ENCODE measurements around the gene ANKS4B. TPM values are rescaled to one million over a fixed set of nuclear protein-coding genes. Genes with fewer than 3 reads are reported as not detected.
A peak's percentile ranks its signal among the peaks of the same experiment; 100 is the strongest.
"Not testable (repeated sequence)": the region's sequence is repeated elsewhere in the genome, so short reads cannot be mapped to it uniquely, and the experiment has no call there.

The ANKS4B gene
- total RNA-seq, 1 experiment from 2014 or later, result not detected

DNA sequence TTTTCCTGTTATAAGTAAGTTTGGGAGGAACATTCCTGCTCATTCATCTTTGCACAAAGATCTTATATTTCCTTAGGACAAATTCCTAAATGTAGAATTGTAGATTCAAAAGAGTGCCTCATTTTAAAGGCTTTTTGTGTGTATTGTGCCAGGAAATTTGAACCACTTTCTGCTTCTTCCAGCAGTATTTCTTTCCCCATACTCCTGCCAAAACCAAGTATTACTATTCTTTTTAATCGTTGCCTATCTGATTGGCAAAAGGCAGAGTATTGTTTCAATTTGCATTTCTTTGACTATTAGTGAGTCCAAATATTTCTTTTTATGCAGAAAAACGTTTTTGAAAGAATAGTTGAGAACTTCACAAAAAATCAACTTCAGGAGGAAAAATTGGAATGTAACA, 9.3 kb downstream of the ANKS4B start:
- H3K27ac ChIP-seq (ENCODE audit: low read length), result no peak overlapping the region
- H3K79me2 ChIP-seq (ENCODE audit: low read length), result no peaks in the 10 kb centered on the region
- H3K4me2 ChIP-seq (ENCODE audit: low read depth, low read length, poor library complexity, severe bottlenecking), result no peak overlapping the region
- H3K27me3 ChIP-seq (ENCODE audit: low read length), result no peaks in the 10 kb centered on the region
- H3K9me2 ChIP-seq (replicated peaks; ENCODE audit: insufficient read depth, low read length), result no peaks in the 10 kb centered on the region
- H3K4me1 ChIP-seq (ENCODE audit: low read length), result no peaks in the 10 kb centered on the region
- H4K20me1 ChIP-seq (ENCODE audit: insufficient read depth, low read depth, low read length), result no peaks in the 10 kb centered on the region
- H2AFZ ChIP-seq (ENCODE audit: low read length), result no peak overlapping the region
- H3K4me3 ChIP-seq (ENCODE audit: low read length), result no peak overlapping the region
- H3K9me3 ChIP-seq (ENCODE audit: low read length), result no peaks in the 10 kb centered on the region
- H3K9ac ChIP-seq (ENCODE audit: low read length), result no peak overlapping the region
- no peaks in the 10 kb centered on the region for H3K36me3 ChIP-seq (ENCODE audit: insufficient read depth, low read length)
- DNase-seq, result no peak

DNA sequence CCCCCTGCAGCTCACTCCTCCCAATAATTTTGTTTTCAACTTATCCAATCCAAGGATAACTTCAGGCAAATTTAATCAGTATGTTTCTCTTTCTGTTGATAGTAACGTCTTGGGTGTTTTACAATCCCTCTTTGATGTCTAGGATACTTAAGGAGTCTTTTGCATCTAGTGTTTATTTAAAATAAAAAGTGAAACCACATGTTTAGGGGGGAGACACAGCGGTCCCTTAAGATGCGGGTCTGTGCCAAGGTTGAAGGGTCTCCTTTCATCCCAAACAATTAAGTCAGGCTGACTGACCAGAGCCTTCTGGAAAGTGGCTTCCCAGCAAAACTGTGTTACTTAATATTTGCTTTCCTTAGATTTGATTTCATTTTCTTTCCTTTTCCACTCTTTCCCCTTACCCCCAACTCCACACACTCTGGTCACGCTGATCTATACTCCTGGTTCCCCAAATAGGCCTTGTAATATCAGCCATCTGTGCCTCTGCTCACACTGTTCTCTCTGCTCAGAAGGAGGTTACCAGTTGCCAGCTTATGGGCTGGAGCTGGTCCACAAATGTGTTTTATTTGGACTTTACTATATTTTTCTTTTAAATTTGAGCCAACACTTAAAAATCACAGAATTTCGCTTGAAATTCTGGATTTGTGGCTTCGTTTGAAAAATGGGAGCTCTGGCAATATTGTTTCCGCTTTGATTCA, 11.2 kb downstream of the ANKS4B start:
- H4K20me1 ChIP-seq (ENCODE audit: insufficient read depth, low read depth, low read length), result no peaks in the 10 kb centered on the region
- H3K27me3 ChIP-seq (ENCODE audit: low read length), result no peaks in the 10 kb centered on the region
- H3K27ac ChIP-seq (ENCODE audit: low read length), result no peak overlapping the region
- no peaks in the 10 kb centered on the region for H3K4me1 ChIP-seq (ENCODE audit: low read length)
- H3K4me3 ChIP-seq (ENCODE audit: low read length), result no peak overlapping the region
- no peak for DNase-seq
- no peak overlapping the region for H3K9ac ChIP-seq (ENCODE audit: low read length)
- H2AFZ ChIP-seq (ENCODE audit: low read length), result no peak overlapping the region
- H3K9me3 ChIP-seq (ENCODE audit: low read length), result no peaks in the 10 kb centered on the region
- H3K79me2 ChIP-seq (ENCODE audit: low read length), result no peaks in the 10 kb centered on the region
- no peaks in the 10 kb centered on the region for H3K36me3 ChIP-seq (ENCODE audit: insufficient read depth, low read length)
- no peak overlapping the region for H3K4me2 ChIP-seq (ENCODE audit: low read depth, low read length, poor library complexity, severe bottlenecking)
- H3K9me2 ChIP-seq (replicated peaks; ENCODE audit: insufficient read depth, low read length), result no peaks in the 10 kb centered on the region

DNA sequence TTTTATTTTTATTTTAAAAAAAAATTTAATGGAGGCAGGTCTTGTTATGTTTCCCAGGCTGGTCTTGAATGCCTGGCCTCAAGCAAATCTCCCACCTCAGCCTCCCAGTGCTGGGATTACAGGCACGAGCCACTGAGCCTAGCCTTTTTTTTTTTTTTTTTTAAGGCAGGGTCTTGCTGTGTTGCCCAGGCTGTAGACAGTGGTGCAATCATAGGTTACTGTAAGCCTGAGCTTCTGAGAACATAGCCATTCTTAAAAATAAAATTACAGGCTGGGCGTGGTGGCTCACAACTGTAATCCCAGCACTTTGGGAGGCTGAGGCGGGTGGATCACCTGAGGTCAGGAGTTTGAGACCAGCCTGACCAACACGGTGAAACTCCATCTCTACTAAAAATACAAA, 14.7 kb downstream of the ANKS4B start:
- not testable (repeated sequence) for H3K36me3 ChIP-seq (ENCODE audit: insufficient read depth, low read length); H3K4me2 ChIP-seq (ENCODE audit: low read depth, low read length, poor library complexity, severe bottlenecking); H3K4me3 ChIP-seq (ENCODE audit: low read length); H3K79me2 ChIP-seq (ENCODE audit: low read length); H2AFZ ChIP-seq (ENCODE audit: low read length); H4K20me1 ChIP-seq (ENCODE audit: insufficient read depth, low read depth, low read length); DNase-seq; H3K9ac ChIP-seq (ENCODE audit: low read length); H3K9me3 ChIP-seq (ENCODE audit: low read length); H3K4me1 ChIP-seq (ENCODE audit: low read length); H3K27me3 ChIP-seq (ENCODE audit: low read length); H3K9me2 ChIP-seq (replicated peaks; ENCODE audit: insufficient read depth, low read length); H3K27ac ChIP-seq (ENCODE audit: low read length)

DNA sequence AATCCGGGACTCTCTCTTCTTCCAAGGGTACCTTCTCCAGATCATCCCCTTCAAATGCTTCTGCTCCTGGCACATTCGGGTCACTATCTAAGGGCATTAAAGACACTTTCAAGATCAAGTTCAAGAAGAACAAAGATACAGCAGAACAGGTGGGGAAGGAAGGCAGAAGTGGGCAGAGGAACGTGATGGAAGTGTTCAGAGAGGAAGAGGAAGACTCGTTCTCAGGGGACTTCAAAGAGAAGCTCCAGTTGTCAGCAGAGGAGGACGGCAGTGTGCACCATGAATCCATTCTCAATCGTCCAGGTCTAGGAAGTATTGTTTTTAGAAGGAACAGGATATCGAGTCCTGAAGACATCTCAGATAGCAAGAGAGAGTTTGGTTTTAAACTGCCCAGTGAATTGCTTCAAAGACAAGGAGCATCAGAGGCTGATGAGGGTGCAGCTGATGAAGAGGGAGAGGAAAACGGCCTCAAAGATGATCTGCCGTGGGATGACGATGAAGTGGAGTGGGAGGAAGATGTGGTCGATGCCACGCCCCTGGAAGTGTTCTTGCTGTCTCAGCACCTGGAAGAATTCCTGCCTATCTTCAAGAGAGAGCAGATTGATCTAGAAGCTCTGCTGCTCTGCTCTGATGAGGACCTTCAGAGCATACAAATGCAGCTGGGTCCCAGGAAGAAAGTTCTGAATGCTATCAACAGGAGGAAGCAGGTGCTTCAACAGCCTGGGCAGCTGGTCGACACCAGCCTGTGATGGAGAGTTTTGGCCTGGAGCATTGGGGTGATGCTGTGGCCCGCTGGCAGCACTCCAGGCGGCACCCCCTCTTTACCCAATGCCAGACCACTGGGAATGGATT, 16.8 kb downstream of the ANKS4B start:
- peak overlapping the region; percentile 34; the same call in 1 of the 2 replicates for H2AFZ ChIP-seq (ENCODE audit: low read length)
- peak overlapping the region; percentile 46 for H3K4me2 ChIP-seq (ENCODE audit: low read depth, low read length, poor library complexity, severe bottlenecking)
- DNase-seq, result no peak
- H4K20me1 ChIP-seq (ENCODE audit: insufficient read depth, low read depth, low read length), result no peaks in the 10 kb centered on the region
- no peaks in the 10 kb centered on the region for H3K9me3 ChIP-seq (ENCODE audit: low read length)
- no peaks in the 10 kb centered on the region for H3K9me2 ChIP-seq (replicated peaks; ENCODE audit: insufficient read depth, low read length)
- peaks cover 10% of the 10 kb centered on the region for H3K4me1 ChIP-seq (ENCODE audit: low read length)
- H3K79me2 ChIP-seq (ENCODE audit: low read length), result no peaks in the 10 kb centered on the region
- H3K4me3 ChIP-seq (ENCODE audit: low read length), result no peak overlapping the region
- H3K36me3 ChIP-seq (ENCODE audit: insufficient read depth, low read length), result no peaks in the 10 kb centered on the region
- no peak overlapping the region for H3K27ac ChIP-seq (ENCODE audit: low read length)
- H3K9ac ChIP-seq (ENCODE audit: low read length), result no peak overlapping the region; the same call in 1 of the 2 replicates
- H3K27me3 ChIP-seq (ENCODE audit: low read length), result no peaks in the 10 kb centered on the region

DNA sequence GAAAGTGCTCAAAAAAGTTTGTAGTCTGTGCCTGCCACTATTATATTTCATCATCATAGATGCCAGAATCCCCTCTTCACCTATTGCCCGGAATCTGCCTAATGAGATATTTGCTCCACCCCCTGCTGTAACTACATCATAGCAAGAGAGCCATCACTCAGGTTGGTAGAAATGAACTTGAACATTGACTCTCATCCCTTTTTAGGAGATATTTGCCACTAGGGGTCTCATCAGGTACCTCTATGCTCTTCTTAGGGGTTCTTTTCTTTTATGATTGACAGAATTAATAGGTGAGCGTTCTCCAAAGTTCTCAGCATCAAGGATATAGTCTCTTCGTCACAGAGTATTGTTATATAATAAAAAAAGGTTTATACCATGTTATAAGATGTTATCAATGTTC, 20.0 kb downstream of the ANKS4B start:
- peak; percentile 63 for DNase-seq
- H3K4me2 ChIP-seq (ENCODE audit: low read depth, low read length, poor library complexity, severe bottlenecking), result no peak overlapping the region
- no peaks in the 10 kb centered on the region for H3K36me3 ChIP-seq (ENCODE audit: insufficient read depth, low read length)
- H3K9me2 ChIP-seq (replicated peaks; ENCODE audit: insufficient read depth, low read length), result no peaks in the 10 kb centered on the region
- H3K27ac ChIP-seq (ENCODE audit: low read length), result no peak overlapping the region
- no peaks in the 10 kb centered on the region for H3K27me3 ChIP-seq (ENCODE audit: low read length)
- H4K20me1 ChIP-seq (ENCODE audit: insufficient read depth, low read depth, low read length), result no peaks in the 10 kb centered on the region
- H3K4me1 ChIP-seq (ENCODE audit: low read length), result peaks cover 10% of the 10 kb centered on the region
- H3K79me2 ChIP-seq (ENCODE audit: low read length), result no peaks in the 10 kb centered on the region
- no peak overlapping the region for H3K4me3 ChIP-seq (ENCODE audit: low read length)
- H3K9me3 ChIP-seq (ENCODE audit: low read length), result no peaks in the 10 kb centered on the region
- H3K9ac ChIP-seq (ENCODE audit: low read length), result no peak overlapping the region
- no peak overlapping the region for H2AFZ ChIP-seq (ENCODE audit: low read length)

DNA sequence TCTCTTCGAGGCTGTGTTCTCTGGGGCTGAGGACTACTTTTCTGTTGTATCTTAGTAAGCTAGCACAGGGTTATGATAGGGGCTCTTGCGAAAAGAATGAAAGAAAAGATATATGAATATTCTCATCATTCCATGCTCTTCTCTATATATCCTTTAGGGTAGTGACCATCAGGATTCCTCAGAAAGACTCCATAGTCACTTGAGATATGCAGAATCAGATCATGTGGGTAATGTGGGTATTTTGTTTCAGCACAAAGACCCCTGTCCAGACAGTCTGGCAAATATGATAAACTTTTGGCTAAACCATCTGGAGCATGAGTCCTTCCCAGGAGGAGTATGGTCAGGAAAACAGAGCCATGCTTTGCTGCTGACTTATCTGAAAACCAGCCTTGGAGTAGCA, 23.1 kb downstream of the ANKS4B start:
- Histone ChIP-seq H3K9me2 (replicated peaks; ENCODE audit: insufficient read depth, low read length) (no peaks in the 10 kb centered on the region), H3K36me3 (ENCODE audit: insufficient read depth, low read length) (no peaks in the 10 kb centered on the region), H3K27ac (ENCODE audit: low read length) (no peak overlapping the region), H3K4me2 (ENCODE audit: low read depth, low read length, poor library complexity, severe bottlenecking) (no peak overlapping the region), H3K9ac (ENCODE audit: low read length) (no peak overlapping the region), H2AFZ (ENCODE audit: low read length) (no peak overlapping the region), H3K79me2 (ENCODE audit: low read length) (no peaks in the 10 kb centered on the region), H3K9me3 (ENCODE audit: low read length) (no peaks in the 10 kb centered on the region), H3K4me1 (ENCODE audit: low read length) (no peaks in the 10 kb centered on the region), H4K20me1 (ENCODE audit: insufficient read depth, low read depth, low read length) (no peaks in the 10 kb centered on the region), H3K27me3 (ENCODE audit: low read length) (no peaks in the 10 kb centered on the region), H3K4me3 (ENCODE audit: low read length) (no peak overlapping the region)
- no peak for DNase-seq

DNA sequence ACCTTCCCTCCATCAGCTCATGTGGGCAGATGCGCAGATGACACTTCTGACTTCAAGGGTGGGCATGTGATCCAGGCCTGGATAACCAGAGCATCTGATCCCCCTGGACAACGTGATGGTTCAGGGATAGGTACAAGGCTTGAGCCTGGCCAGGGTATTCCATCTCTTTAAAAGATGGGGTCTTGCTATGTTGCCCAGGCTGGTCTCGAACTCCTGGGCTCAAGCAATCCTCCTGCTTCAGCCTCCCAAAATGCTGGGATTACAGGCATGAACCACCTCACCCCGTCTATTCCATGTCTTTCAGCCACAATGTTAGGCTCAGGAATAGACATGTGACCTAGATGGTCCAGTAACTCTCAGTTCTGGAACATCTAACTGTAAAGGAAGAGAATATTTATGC, 23.8 kb downstream of the ANKS4B start:
- H3K4me2 ChIP-seq (ENCODE audit: low read depth, low read length, poor library complexity, severe bottlenecking), result no peak overlapping the region
- no peaks in the 10 kb centered on the region for H3K4me1 ChIP-seq (ENCODE audit: low read length)
- no peak for DNase-seq
- H3K9me3 ChIP-seq (ENCODE audit: low read length), result no peaks in the 10 kb centered on the region
- H3K9me2 ChIP-seq (replicated peaks; ENCODE audit: insufficient read depth, low read length), result no peaks in the 10 kb centered on the region
- no peak overlapping the region for H2AFZ ChIP-seq (ENCODE audit: low read length)
- H3K27ac ChIP-seq (ENCODE audit: low read length), result no peak overlapping the region
- no peaks in the 10 kb centered on the region for H3K36me3 ChIP-seq (ENCODE audit: insufficient read depth, low read length)
- H3K9ac ChIP-seq (ENCODE audit: low read length), result no peak overlapping the region
- no peaks in the 10 kb centered on the region for H3K79me2 ChIP-seq (ENCODE audit: low read length)
- no peak overlapping the region for H3K4me3 ChIP-seq (ENCODE audit: low read length)
- no peaks in the 10 kb centered on the region for H4K20me1 ChIP-seq (ENCODE audit: insufficient read depth, low read depth, low read length)
- H3K27me3 ChIP-seq (ENCODE audit: low read length), result no peaks in the 10 kb centered on the region

DNA sequence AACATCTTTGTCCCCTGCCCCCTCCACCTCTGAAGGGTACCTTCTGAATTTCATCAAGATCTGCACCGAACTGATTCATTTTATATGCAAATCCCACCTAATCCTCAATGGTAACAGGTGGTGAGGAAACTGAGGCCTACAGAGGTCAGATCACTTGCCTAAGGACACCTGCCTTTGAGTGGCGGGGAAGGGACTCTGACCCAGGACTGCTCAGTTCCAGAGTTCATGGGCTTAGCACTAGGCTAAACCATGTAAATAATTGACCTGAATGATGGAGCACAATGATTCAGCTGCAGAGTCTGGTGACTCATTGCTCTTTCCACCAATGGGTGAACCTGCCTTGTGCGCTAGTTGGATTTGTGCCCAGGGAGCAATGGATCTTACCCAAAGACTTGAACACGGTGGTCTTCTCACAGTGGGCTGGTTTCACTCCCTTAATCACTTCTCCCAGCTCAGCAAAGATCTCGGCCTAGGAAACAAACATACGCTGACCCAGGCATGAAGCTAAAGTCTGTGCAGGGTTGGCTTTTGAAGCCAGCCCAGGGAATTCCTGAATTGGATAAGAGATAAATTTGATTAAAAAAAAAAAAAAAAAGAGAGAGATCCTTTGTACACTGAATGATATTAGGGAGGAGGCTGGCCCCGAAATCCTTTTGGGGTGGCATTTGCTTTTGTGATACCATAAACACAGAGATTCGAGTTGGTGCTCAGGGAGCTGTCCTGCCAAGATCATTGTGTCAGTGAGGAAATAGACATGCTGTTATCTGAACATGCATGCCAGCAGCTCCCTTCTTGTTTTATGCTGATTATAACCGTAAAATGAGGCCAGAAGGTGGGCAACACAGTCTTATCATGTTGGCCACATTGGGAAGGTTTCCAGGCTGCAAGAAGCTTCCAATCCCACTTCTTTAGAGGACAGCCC, 27.6 kb downstream of the ANKS4B start:
- Histone ChIP-seq H3K9ac (ENCODE audit: low read length) (no peak overlapping the region), H3K4me1 (ENCODE audit: low read length) (peaks cover 7% of the 10 kb centered on the region), H3K9me2 (replicated peaks; ENCODE audit: insufficient read depth, low read length) (no peaks in the 10 kb centered on the region), H3K27me3 (ENCODE audit: low read length) (no peaks in the 10 kb centered on the region), H4K20me1 (ENCODE audit: insufficient read depth, low read depth, low read length) (no peaks in the 10 kb centered on the region), H3K27ac (ENCODE audit: low read length) (no peak overlapping the region), H3K4me3 (ENCODE audit: low read length) (no peak overlapping the region), H3K9me3 (ENCODE audit: low read length) (no peaks in the 10 kb centered on the region), H3K4me2 (ENCODE audit: low read depth, low read length, poor library complexity, severe bottlenecking) (no peak overlapping the region), H2AFZ (ENCODE audit: low read length) (no peak overlapping the region), H3K79me2 (ENCODE audit: low read length) (no peaks in the 10 kb centered on the region), H3K36me3 (ENCODE audit: insufficient read depth, low read length) (no peaks in the 10 kb centered on the region)
- DNase-seq, result no peak

Measured in Karpas-422 (cell line).